Measurements from ENCODE around the gene CCR6. TPM values are rescaled to one million over a fixed set of nuclear protein-coding genes. Genes with fewer than 3 reads are reported as not detected.

The CCR6 gene
- total and polyA plus RNA-seq, 7 donors = 0.01 to 0.05 TPM; not detected in 5

- DNase-seq (no peak), ATAC-seq (no peak)
- 85 to 90% (median 87%) methylated on average over 12 of the region's 12 CpGs for WGBS, 3 donors
- intact Hi-C loops (cut with DNase I) = loop anchor here (5.0 to 10.0 kb wide), 2 partner anchors 358 to 371 kb away; no protein-coding TSS in a partner anchor
- H3K9me3 ChIP-seq = no peaks in the 10 kb centered on the region
- no peak overlapping the region for H3K27ac ChIP-seq
- peaks cover 0 to 21% (median 4%) of the 10 kb centered on the region in 3 donors for H3K27me3 ChIP-seq (ENCODE audit: insufficient read depth in 3 of 3, low read length in 2 of 3)
- no peak overlapping the region for H3K4me3 ChIP-seq
- H3K36me3 ChIP-seq (ENCODE audit: insufficient read depth in 1 of 2, low read depth in 1 of 2) = no peaks in the 10 kb centered on the region
- H3K4me1 ChIP-seq = no peaks in the 10 kb centered on the region
- TF ChIP-seq CTCF (IDR thresholded peaks at IDR 0.05) = no peak
These were observed 22.6 kb downstream of the CCR6 start for GRCh38 chr6:167145461-167145860.

GRCh38 chr6:167146135-167146534 lies 23.2 kb downstream of the CCR6 start:
- H3K9me3 ChIP-seq = no peaks in the 10 kb centered on the region
- H3K27ac ChIP-seq = no peak overlapping the region
- H3K27me3 ChIP-seq (ENCODE audit: insufficient read depth in 3 of 3, low read length in 2 of 3) = peaks cover 0 to 21% (median 4%) of the 10 kb centered on the region in 3 donors
- intact Hi-C loops (cut with DNase I) = loop anchor here (5.0 to 10.0 kb wide), 2 partner anchors 359 to 371 kb away; no protein-coding TSS in a partner anchor
- H3K36me3 ChIP-seq (ENCODE audit: insufficient read depth in 1 of 2, low read depth in 1 of 2) = no peaks in the 10 kb centered on the region
- ATAC-seq = no peak
- no peaks in the 10 kb centered on the region for H3K4me1 ChIP-seq
- no peak overlapping the region for H3K4me3 ChIP-seq
- TF ChIP-seq CTCF (IDR thresholded peaks at IDR 0.05) = no peak
- DNase-seq = no peak
- 66 to 86% (median 81%) methylated on average over 15 of the region's 15 CpGs for WGBS, 3 donors

GRCh38 chr6:167146977-167147376 lies 24.1 kb downstream of the CCR6 start:
- intact Hi-C loops (cut with DNase I) = loop anchor here (5.0 to 10.0 kb wide), 2 partner anchors 360 to 372 kb away; no protein-coding TSS in a partner anchor
- H3K27me3 ChIP-seq (ENCODE audit: insufficient read depth in 3 of 3, low read length in 2 of 3) = peaks cover 0 to 21% (median 5%) of the 10 kb centered on the region in 3 donors
- no peaks in the 10 kb centered on the region for H3K9me3 ChIP-seq
- ATAC-seq (no peak), DNase-seq (no peak)
- no peaks in the 10 kb centered on the region for H3K36me3 ChIP-seq (ENCODE audit: insufficient read depth in 1 of 2, low read depth in 1 of 2)
- TF ChIP-seq CTCF (IDR thresholded peaks at IDR 0.05) = no peak
- 29 to 35% (median 29%) methylated on average over 16 of the region's 16 CpGs for WGBS, 3 donors
- H3K27ac ChIP-seq = no peak overlapping the region
- H3K4me1 ChIP-seq = no peaks in the 10 kb centered on the region
- H3K4me3 ChIP-seq = no peak overlapping the region

- intact Hi-C loops (cut with DNase I) = loop anchor here (5.0 to 10.0 kb wide), 2 partner anchors 361 to 373 kb away; no protein-coding TSS in a partner anchor
- no peak for TF ChIP-seq CTCF (IDR thresholded peaks at IDR 0.05)
- Histone ChIP-seq H3K36me3 (ENCODE audit: insufficient read depth in 1 of 2, low read depth in 1 of 2) (no peaks in the 10 kb centered on the region), H3K4me1 (no peaks in the 10 kb centered on the region), H3K27me3 (ENCODE audit: insufficient read depth in 3 of 3, low read length in 2 of 3) (peaks cover 0 to 24% (median 6%) of the 10 kb centered on the region in 3 donors), H3K4me3 (no peak overlapping the region), H3K27ac (no peak overlapping the region), H3K9me3 (no peaks in the 10 kb centered on the region)
- ATAC-seq (no peak), DNase-seq (no peak)
These were observed 25.1 kb downstream of the CCR6 start for GRCh38 chr6:167148021-167148420.

- no peaks in the 10 kb centered on the region for H3K36me3 ChIP-seq (ENCODE audit: insufficient read depth in 1 of 2, low read depth in 1 of 2)
- 59 to 72% (median 61%) methylated on average over 5 of the region's 5 CpGs for WGBS, 3 donors
- no peak overlapping the region for H3K4me3 ChIP-seq
- H3K27ac ChIP-seq = no peak overlapping the region
- H3K4me1 ChIP-seq = no peaks in the 10 kb centered on the region
- intact Hi-C loops (cut with DNase I) = loop anchor here (5.0 to 10.0 kb wide), 2 partner anchors 362 to 374 kb away; no protein-coding TSS in a partner anchor
- ATAC-seq (no peak), DNase-seq (no peak)
- no peaks in the 10 kb centered on the region for H3K9me3 ChIP-seq
- no peak for TF ChIP-seq CTCF (IDR thresholded peaks at IDR 0.05)
- peaks cover 0 to 24% (median 4%) of the 10 kb centered on the region in 3 donors for H3K27me3 ChIP-seq (ENCODE audit: insufficient read depth in 3 of 3, low read length in 2 of 3)
These were observed 26.1 kb downstream of the CCR6 start for GRCh38 chr6:167148997-167149396.
